Activated CD4-positive, alpha-beta memory T cell treated with anti-CD3 and anti-CD28 coated beads for 36 hours (primary cell): ENCODE data around the gene MARCHF6. TPM values are rescaled to one million over a fixed set of nuclear protein-coding genes. Genes with fewer than 3 reads are reported as not detected.
A peak's percentile ranks its signal among the peaks of the same experiment; 100 is the strongest.
"Not testable (repeated sequence)": the region's sequence is repeated elsewhere in the genome, so short reads cannot be mapped to it uniquely, and the experiment has no call there.

Experiments used
- CTCF ChIA-PET: fragments of 350-600 bp; sonication (Branson Sonifier 250); formaldehyde crosslinking; loops from one replicate; lab custom pipeline; 2021; ENCODE audit warnings: antibody characterized with exemption, inconsistent platforms; lab: Charles Lee
- POLR2A ChIA-PET: fragments of 350-600 bp; sonication (Branson Sonifier 250); formaldehyde crosslinking; loops from one replicate; lab custom pipeline; 2021; ENCODE audit warnings: antibody characterized with exemption; lab: Charles Lee
- DNase-seq: peaks from one replicate; pipeline ENCODE4 v3.0.0-alpha.2; 2020
- H3K27ac Mint-ChIP-seq: one replicate; pipeline ENCODE4 v1.8.0; 2021; ENCODE audit warnings: mixed read lengths
- H3K27me3 Mint-ChIP-seq: one replicate; pipeline ENCODE4 v1.8.0; 2021; ENCODE audit warnings: mixed read lengths
- H3K36me3 Mint-ChIP-seq: one replicate; pipeline ENCODE4 v1.8.0; 2021; ENCODE audit warnings: mixed read lengths
- H3K4me1 Mint-ChIP-seq: one replicate; pipeline ENCODE4 v1.8.0; 2021; ENCODE audit warnings: low read depth, mixed read lengths
- H3K4me3 Mint-ChIP-seq: one replicate; pipeline ENCODE4 v1.8.0; 2021; ENCODE audit warnings: mild to moderate bottlenecking, mixed read lengths
- H3K9me3 Mint-ChIP-seq: one replicate; pipeline ENCODE4 v1.8.0; 2021; ENCODE audit warnings: mixed read lengths
- intact Hi-C: fragments of 100-400 bp; cut with micrococcal nuclease; formaldehyde crosslinking; loops from one replicate; pipeline ENCODE4 v1.15.1; 2023
- total RNA-seq, 2 experiments: library from RNA; stranded (reverse); gene quantifications; one replicate each; pipeline ENCODE4 v1.2.3, GENCODE V29; 2021

Gene MARCHF6
- total RNA-seq, 2 experiments from 2014 or later: 103 to 108 TPM

- H3K4me1 Mint-ChIP-seq: peaks cover 46% of the 10 kb centered on the region
- ChIA-PET POLR2A (interaction anchor here (1.0 to 3.2 kb wide), 4 partner anchors 9 to 105 kb away, joined by 4 to 36 read pairs (median 6); partner anchors contain the start of genes ATPSCKMT and CCT5), CTCF (interaction anchor here (1.0 to 1.5 kb wide), 5 partner anchors 9 to 279 kb away, joined by 3 to 8 read pairs (median 3); no protein-coding TSS in a partner anchor)
- no peaks in the 10 kb centered on the region for H3K9me3 Mint-ChIP-seq
- intact Hi-C loops: loop anchor here (1.0 to 2.0 kb wide), 2 partner anchors 64 to 96 kb away; no protein-coding TSS in a partner anchor
- H3K27ac Mint-ChIP-seq: peak overlapping the region; percentile 99
- H3K36me3 Mint-ChIP-seq: peaks cover 4% of the 10 kb centered on the region
- H3K27me3 Mint-ChIP-seq: no peaks in the 10 kb centered on the region
- peak overlapping the region; percentile 99 for H3K4me3 Mint-ChIP-seq
- DNase-seq: peak; percentile 42
Measured at GRCh38 chr5:10355071-10355889, 1.8 kb downstream of the MARCHF6 start.

DNA sequence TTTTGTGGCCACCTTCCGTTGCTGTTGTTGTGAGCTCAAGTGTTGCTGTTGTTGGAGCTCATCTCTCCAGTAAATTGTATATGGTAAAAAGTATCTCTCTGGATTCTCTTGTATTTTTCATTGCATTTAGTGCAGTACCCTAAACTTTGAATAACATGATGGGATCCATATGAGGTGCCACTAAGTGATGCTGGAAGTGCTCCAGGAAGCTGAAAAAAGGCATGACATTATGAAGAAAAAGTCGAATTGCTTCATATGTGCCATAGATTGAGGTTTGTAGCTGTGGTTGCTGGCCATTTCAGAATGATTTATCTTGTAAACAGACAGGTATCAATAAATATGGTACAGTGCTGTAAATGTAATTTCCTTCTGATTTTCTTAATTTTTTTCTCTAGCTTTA is 5.5 kb downstream of the MARCHF6 start:
- ChIA-PET POLR2A (no interaction called here), CTCF (interaction anchor here (0.5 to 1.8 kb wide), 4 partner anchors 9 to 75 kb away, joined by 3 to 9 read pairs (median 4); no protein-coding TSS in a partner anchor)
- intact Hi-C loops: no loop called here
- H3K27me3 Mint-ChIP-seq: no peaks in the 10 kb centered on the region
- no peak overlapping the region for H3K27ac Mint-ChIP-seq
- H3K9me3 Mint-ChIP-seq: no peaks in the 10 kb centered on the region
- no peak overlapping the region for H3K4me3 Mint-ChIP-seq
- DNase-seq: no peak
- peaks cover 62% of the 10 kb centered on the region for H3K4me1 Mint-ChIP-seq
- peaks cover 4% of the 10 kb centered on the region for H3K36me3 Mint-ChIP-seq

DNA sequence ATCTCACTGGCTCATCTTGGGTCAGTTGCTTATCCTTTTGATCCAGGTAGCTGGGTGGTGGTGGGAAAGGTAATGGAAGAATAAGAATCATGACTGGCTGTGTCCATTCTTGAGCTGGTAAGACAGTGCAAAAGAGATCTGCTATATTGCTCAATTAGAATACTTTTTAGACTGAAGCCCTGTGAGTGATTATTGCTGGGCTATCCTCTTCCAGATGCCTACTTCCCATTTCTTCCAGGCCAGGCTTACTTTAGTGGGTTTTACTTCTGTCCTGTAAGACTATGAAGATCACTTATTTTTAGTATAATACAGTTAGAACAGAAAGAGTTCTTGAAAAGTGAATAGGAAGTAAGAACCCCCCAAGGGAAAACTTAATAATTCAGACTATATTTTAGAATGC is 7.2 kb downstream of the MARCHF6 start:
- Mint-ChIP-seq H3K4me3 (no peak overlapping the region), H3K4me1 (peaks cover 69% of the 10 kb centered on the region), H3K9me3 (no peaks in the 10 kb centered on the region), H3K27ac (no peak overlapping the region), H3K36me3 (no peaks in the 10 kb centered on the region), H3K27me3 (no peaks in the 10 kb centered on the region)
- no peak for DNase-seq
- intact Hi-C loops: no loop called here
- ChIA-PET CTCF (no interaction called here), POLR2A (no interaction called here)

- intact Hi-C loops: loop anchor here (1.0 kb wide), 1 partner anchor 79 kb away; no protein-coding TSS in a partner anchor
- POLR2A ChIA-PET: interaction anchor here (1.3 kb wide), 1 partner anchor 9 kb away, joined by 4 read pairs; no protein-coding TSS in a partner anchor
- no peak overlapping the region for H3K4me3 Mint-ChIP-seq
- H3K27me3 Mint-ChIP-seq: no peaks in the 10 kb centered on the region
- no peaks in the 10 kb centered on the region for H3K9me3 Mint-ChIP-seq
- DNase-seq: no peak
- H3K4me1 Mint-ChIP-seq: peaks cover 71% of the 10 kb centered on the region
- CTCF ChIA-PET: interaction anchor here (0.9 to 2.7 kb wide), 6 partner anchors 9 to 80 kb away, joined by 3 to 14 read pairs (median 4); partner anchors contain the start of gene MARCHF6
- H3K36me3 Mint-ChIP-seq: peaks cover 2% of the 10 kb centered on the region
- H3K27ac Mint-ChIP-seq: no peak overlapping the region
Measured at GRCh38 chr5:10363519-10364185, 10.2 kb downstream of the MARCHF6 start.

- H3K27me3 Mint-ChIP-seq: no peaks in the 10 kb centered on the region
- no peak for DNase-seq
- no peaks in the 10 kb centered on the region for H3K9me3 Mint-ChIP-seq
- ChIA-PET POLR2A (interaction anchor here (1.3 kb wide), 1 partner anchor 9 kb away, joined by 4 read pairs; no protein-coding TSS in a partner anchor), CTCF (interaction anchor here (0.9 to 2.7 kb wide), 8 partner anchors 9 to 80 kb away, joined by 3 to 14 read pairs (median 3); partner anchors contain the start of gene MARCHF6)
- intact Hi-C loops: loop anchor here (1.0 kb wide), 1 partner anchor 80 kb away; no protein-coding TSS in a partner anchor
- no peak overlapping the region for H3K4me3 Mint-ChIP-seq
- peaks cover 73% of the 10 kb centered on the region for H3K4me1 Mint-ChIP-seq
- peaks cover 2% of the 10 kb centered on the region for H3K36me3 Mint-ChIP-seq
- H3K27ac Mint-ChIP-seq: no peak overlapping the region
Measured at GRCh38 chr5:10364186-10364689, 10.7 kb downstream of the MARCHF6 start.

DNA sequence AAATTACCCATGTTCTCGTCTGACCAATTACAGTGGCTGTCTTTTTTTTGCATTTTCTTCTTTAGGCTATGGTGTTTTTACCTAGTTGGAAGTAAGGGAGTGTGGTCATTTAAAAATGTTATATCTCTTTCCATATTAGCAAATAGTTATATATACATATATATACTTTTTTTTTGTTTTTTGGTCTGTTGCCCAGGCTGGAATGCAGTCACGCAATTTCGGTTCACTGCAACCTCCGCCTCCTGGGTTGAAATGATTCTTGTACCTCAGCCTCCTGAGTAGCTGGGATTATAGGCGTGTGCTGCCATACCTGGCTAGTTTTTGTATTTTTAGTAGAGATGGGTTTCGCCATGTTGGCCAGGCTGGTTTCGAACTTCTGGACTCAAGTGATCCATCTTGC is 12.3 kb downstream of the MARCHF6 start:
- Mint-ChIP-seq H3K36me3 (peaks cover 2% of the 10 kb centered on the region), H3K9me3 (no peaks in the 10 kb centered on the region), H3K4me1 (peaks cover 69% of the 10 kb centered on the region), H3K27ac (no peak overlapping the region), H3K4me3 (no peak overlapping the region), H3K27me3 (no peaks in the 10 kb centered on the region)
- intact Hi-C loops: no loop called here
- DNase-seq: no peak
- ChIA-PET POLR2A (no interaction called here), CTCF (no interaction called here)

DNA sequence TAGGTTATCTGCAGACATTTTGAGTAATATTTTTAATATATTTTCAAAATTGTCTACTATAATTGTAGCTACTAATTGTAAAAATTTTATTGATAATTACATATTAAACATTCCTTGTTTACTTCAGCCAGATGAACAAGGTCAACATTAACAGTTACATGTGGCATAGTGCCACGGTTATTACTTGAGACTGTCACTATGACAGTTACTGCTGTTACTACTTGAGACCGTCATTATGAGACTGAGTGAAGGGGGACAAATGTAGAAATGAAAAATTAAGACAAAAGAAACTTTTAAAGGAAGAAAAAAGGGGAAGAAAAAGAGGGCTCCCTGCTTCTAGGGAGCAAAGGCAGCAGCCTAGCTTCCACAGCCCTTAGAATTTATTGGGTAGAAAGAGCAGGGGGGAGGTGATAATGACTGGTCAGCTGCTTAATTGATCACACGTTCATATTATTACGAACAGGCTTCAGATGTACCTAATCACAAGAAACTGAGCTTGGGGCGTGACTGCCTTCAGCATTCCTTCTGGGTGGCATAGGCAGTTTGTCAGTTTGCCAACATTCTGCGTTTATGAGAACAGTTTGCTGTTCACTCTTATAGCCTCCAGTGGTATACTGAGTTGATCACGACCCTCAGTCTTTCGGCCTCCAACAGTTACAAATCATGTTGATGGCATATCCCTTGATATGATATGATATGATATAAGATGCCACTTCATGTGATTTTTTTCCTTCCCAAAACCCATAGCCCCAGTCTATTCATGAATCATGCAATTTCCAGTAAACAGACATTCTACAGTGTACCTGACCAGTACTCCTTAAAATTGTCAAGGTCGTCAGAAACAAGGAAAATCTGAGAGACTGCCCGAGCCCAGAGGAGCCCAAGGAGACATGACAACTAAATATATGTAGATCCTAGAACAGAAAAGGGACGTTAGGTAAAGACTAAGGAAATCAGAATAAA is 13.1 kb downstream of the MARCHF6 start:
- intact Hi-C loops: no loop called here
- Mint-ChIP-seq H3K36me3 (peaks cover 4% of the 10 kb centered on the region), H3K4me3 (no peak overlapping the region), H3K9me3 (no peaks in the 10 kb centered on the region), H3K27ac (no peak overlapping the region), H3K27me3 (no peaks in the 10 kb centered on the region), H3K4me1 (peaks cover 68% of the 10 kb centered on the region)
- ChIA-PET CTCF (interaction anchor here (2.1 kb wide), 1 partner anchor 83 kb away, joined by 7 read pairs; no protein-coding TSS in a partner anchor), POLR2A (no interaction called here)
- no peak for DNase-seq

DNA sequence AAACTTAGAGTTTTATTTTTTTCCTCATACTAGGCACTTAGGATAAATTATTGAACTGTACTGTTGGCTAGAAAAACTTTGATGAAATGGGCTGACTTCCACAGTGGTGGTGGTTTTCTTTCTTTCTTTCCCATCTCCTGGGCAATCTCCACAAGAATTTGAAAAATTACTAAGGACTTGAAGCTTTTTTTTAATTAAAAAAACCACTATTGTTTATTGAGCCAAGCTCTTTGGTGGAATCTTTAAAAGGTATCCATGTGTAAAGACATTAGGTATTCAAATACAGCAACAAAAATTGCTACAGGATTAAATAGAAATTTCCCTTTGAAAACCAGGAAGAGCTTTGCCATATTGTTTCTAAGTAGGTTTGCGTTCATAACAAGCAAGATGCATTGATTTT is 14.1 kb downstream of the MARCHF6 start:
- Mint-ChIP-seq H3K27ac (no peak overlapping the region), H3K4me1 (peaks cover 65% of the 10 kb centered on the region), H3K9me3 (no peaks in the 10 kb centered on the region), H3K36me3 (peaks cover 4% of the 10 kb centered on the region), H3K4me3 (no peak overlapping the region), H3K27me3 (no peaks in the 10 kb centered on the region)
- intact Hi-C loops: no loop called here
- ChIA-PET POLR2A (interaction anchor here (1.3 kb wide), 1 partner anchor 11 kb away, joined by 3 read pairs; no protein-coding TSS in a partner anchor), CTCF (interaction anchor here (0.9 to 2.1 kb wide), 4 partner anchors 8 to 84 kb away, joined by 3 to 7 read pairs (median 5); no protein-coding TSS in a partner anchor)
- no peak for DNase-seq

- CTCF ChIA-PET: interaction anchor here (0.8 to 1.6 kb wide), 2 partner anchors 12 to 14 kb away, joined by 3 to 5 read pairs; no protein-coding TSS in a partner anchor
- H3K4me1 Mint-ChIP-seq: peaks cover 68% of the 10 kb centered on the region
Measured at GRCh38 chr5:10370931-10371330, 17.4 kb downstream of the MARCHF6 start.

GRCh38 chr5:10371369-10371768 is 17.9 kb downstream of the MARCHF6 start:
- H3K9me3 Mint-ChIP-seq, POLR2A ChIA-PET, H3K4me3 Mint-ChIP-seq, DNase-seq, H3K36me3 Mint-ChIP-seq, H3K27ac Mint-ChIP-seq, intact Hi-C loops, H3K27me3 Mint-ChIP-seq: not testable (repeated sequence)
- H3K4me1 Mint-ChIP-seq: peaks cover 71% of the 10 kb centered on the region
- CTCF ChIA-PET: interaction anchor here (1.6 kb wide), 1 partner anchor 14 kb away, joined by 5 read pairs; no protein-coding TSS in a partner anchor

More at GRCh38 chr5:10370931-10371330, 17.4 kb downstream of the MARCHF6 start:
- Mint-ChIP-seq H3K27me3 (no peaks in the 10 kb centered on the region), H3K4me3 (no peak overlapping the region), H3K9me3 (no peaks in the 10 kb centered on the region), H3K36me3 (peaks cover 4% of the 10 kb centered on the region), H3K27ac (no peak overlapping the region)
- POLR2A ChIA-PET: no interaction called here
- intact Hi-C loops: no loop called here
- DNase-seq: no peak
